ENCODE results near the gene AREG.
"Not testable (repeated sequence)": the region's sequence is repeated elsewhere in the genome, so short reads cannot be mapped to it uniquely, and the experiment has no call there.

AREG gene

GRCh38 chr4:74444891-74445642 is at the start of gene AREG:
Gene AREG, plus strand, starts transcription at chr4:74445136. Its CDS starts 210 bp downstream, at chr4:74445346.
- DNase-seq: peak; percentile 42

- DNase-seq: no peak
Measured at GRCh38 chr4:74395633-74396032, 49.3 kb upstream of the AREG start.

- DNase-seq: no peak
Measured at GRCh38 chr4:74397748-74398426, 47.0 kb upstream of the AREG start.

GRCh38 chr4:74398894-74399589 is 45.9 kb upstream of the AREG start:
- not testable (repeated sequence) for DNase-seq

GRCh38 chr4:74400395-74400794 is 44.5 kb upstream of the AREG start:
- DNase-seq: peak; percentile 11

GRCh38 chr4:74402692-74403456 is 42.1 kb upstream of the AREG start:
- no peak for DNase-seq

GRCh38 chr4:74407891-74408290 is 37.0 kb upstream of the AREG start:
- DNase-seq: no peak

GRCh38 chr4:74408639-74409038 is 36.3 kb upstream of the AREG start:
- DNase-seq: no peak

- no peak for DNase-seq
Measured at GRCh38 chr4:74410272-74410671, 34.7 kb upstream of the AREG start.

GRCh38 chr4:74412225-74412624 is 32.7 kb upstream of the AREG start:
- DNase-seq: no peak

- no peak for DNase-seq
Measured at GRCh38 chr4:74413265-74413664, 31.7 kb upstream of the AREG start.

GRCh38 chr4:74414149-74414809 is 30.7 kb upstream of the AREG start:
- no peak for DNase-seq

GRCh38 chr4:74415602-74416300 is 29.2 kb upstream of the AREG start:
- DNase-seq: no peak

- no peak for DNase-seq
Measured at GRCh38 chr4:74418063-74418670, 26.8 kb upstream of the AREG start.

GRCh38 chr4:74420863-74421262 is 24.1 kb upstream of the AREG start:
- DNase-seq: no peak

- no peak for DNase-seq
Measured at GRCh38 chr4:74423104-74423503, 21.8 kb upstream of the AREG start.

GRCh38 chr4:74424111-74424510 is 20.8 kb upstream of the AREG start:
- DNase-seq: no peak

- no peak for DNase-seq
Measured at GRCh38 chr4:74426101-74426500, 18.8 kb upstream of the AREG start.

- DNase-seq: no peak
Measured at GRCh38 chr4:74428276-74428675, 16.7 kb upstream of the AREG start.

GRCh38 chr4:74431113-74431826 is 13.7 kb upstream of the AREG start:
- no peak for DNase-seq

- DNase-seq: no peak
Measured at GRCh38 chr4:74433043-74433442, 11.9 kb upstream of the AREG start.

Measured in NCI-H82 (cell line).